Measurements from ENCODE around the gene MED15.

MED15 gene

GRCh38 chr22:20577045-20577444 lies 69.6 kb downstream of the MED15 start:
- no peak overlapping the region for H3K4me2 ChIP-seq (ENCODE audit: low read depth, low read length, poor library complexity, severe bottlenecking)
- H3F3A ChIP-seq (ENCODE audit: low read depth), result no peaks in the 10 kb centered on the region
- H3K4me3 ChIP-seq (ENCODE audit: low read length, poor library complexity, severe bottlenecking), result no peak overlapping the region
- no peaks in the 10 kb centered on the region for H4K20me1 ChIP-seq (ENCODE audit: insufficient read depth, low read length, poor library complexity, severe bottlenecking)
- no peak overlapping the region for H3K9ac ChIP-seq (ENCODE audit: low read depth, low read length, poor library complexity, severe bottlenecking)
- H3K9me3 ChIP-seq (ENCODE audit: insufficient read depth, low read depth, low read length), result no peaks in the 10 kb centered on the region
- no peak for TF ChIP-seq EZH2phosphoT487 (IDR thresholded peaks at IDR 0.05; ENCODE audit: borderline replicate concordance)
- TF ChIP-seq CTCF (conservative IDR thresholded peaks at IDR 0.05; ENCODE audit: low read length), result no peak
- H3K79me2 ChIP-seq (ENCODE audit: insufficient read depth, low read length), result no peaks in the 10 kb centered on the region
- no peak overlapping the region for H2AFZ ChIP-seq (ENCODE audit: low read length)
- H3K9me2 ChIP-seq (replicated peaks; ENCODE audit: low read depth, low read length), result no peaks in the 10 kb centered on the region
- no peaks in the 10 kb centered on the region for H3K4me1 ChIP-seq (ENCODE audit: insufficient read depth, low read length, poor library complexity, severe bottlenecking)
- H3K36me3 ChIP-seq (ENCODE audit: insufficient read depth, low read length), result peaks cover 96% of the 10 kb centered on the region
- no peaks in the 10 kb centered on the region for H3K27me3 ChIP-seq (ENCODE audit: insufficient read depth, low read length, poor library complexity, severe bottlenecking)

- Histone ChIP-seq H3K4me1 (ENCODE audit: insufficient read depth, low read length, poor library complexity, severe bottlenecking) (no peaks in the 10 kb centered on the region), H3K4me2 (ENCODE audit: low read depth, low read length, poor library complexity, severe bottlenecking) (no peak overlapping the region), H3K36me3 (ENCODE audit: insufficient read depth, low read length) (peaks cover 95% of the 10 kb centered on the region), H3K9ac (ENCODE audit: low read depth, low read length, poor library complexity, severe bottlenecking) (no peak overlapping the region), H3K79me2 (ENCODE audit: insufficient read depth, low read length) (no peaks in the 10 kb centered on the region), H4K20me1 (ENCODE audit: insufficient read depth, low read length, poor library complexity, severe bottlenecking) (no peaks in the 10 kb centered on the region), H3K4me3 (ENCODE audit: low read length, poor library complexity, severe bottlenecking) (no peak overlapping the region), H3F3A (ENCODE audit: low read depth) (no peaks in the 10 kb centered on the region), H3K9me2 (replicated peaks; ENCODE audit: low read depth, low read length) (no peaks in the 10 kb centered on the region), H2AFZ (ENCODE audit: low read length) (no peak overlapping the region), H3K27me3 (ENCODE audit: insufficient read depth, low read length, poor library complexity, severe bottlenecking) (no peaks in the 10 kb centered on the region), H3K9me3 (ENCODE audit: insufficient read depth, low read depth, low read length) (no peaks in the 10 kb centered on the region)
- TF ChIP-seq EZH2phosphoT487 (IDR thresholded peaks at IDR 0.05; ENCODE audit: borderline replicate concordance), result no peak
- TF ChIP-seq CTCF (conservative IDR thresholded peaks at IDR 0.05; ENCODE audit: low read length), result no peak
These were observed 70.2 kb downstream of the MED15 start for GRCh38 chr22:20577549-20577975.

GRCh38 chr22:20578192-20578591 lies 70.8 kb downstream of the MED15 start:
- H3F3A ChIP-seq (ENCODE audit: low read depth), result no peaks in the 10 kb centered on the region
- H4K20me1 ChIP-seq (ENCODE audit: insufficient read depth, low read length, poor library complexity, severe bottlenecking), result no peaks in the 10 kb centered on the region
- H3K4me1 ChIP-seq (ENCODE audit: insufficient read depth, low read length, poor library complexity, severe bottlenecking), result no peaks in the 10 kb centered on the region
- no peak overlapping the region for H3K9ac ChIP-seq (ENCODE audit: low read depth, low read length, poor library complexity, severe bottlenecking)
- H3K36me3 ChIP-seq (ENCODE audit: insufficient read depth, low read length), result peaks cover 95% of the 10 kb centered on the region
- TF ChIP-seq CTCF (conservative IDR thresholded peaks at IDR 0.05; ENCODE audit: low read length), result no peak
- TF ChIP-seq EZH2phosphoT487 (IDR thresholded peaks at IDR 0.05; ENCODE audit: borderline replicate concordance), result no peak
- no peaks in the 10 kb centered on the region for H3K9me2 ChIP-seq (replicated peaks; ENCODE audit: low read depth, low read length)
- no peak overlapping the region for H3K4me3 ChIP-seq (ENCODE audit: low read length, poor library complexity, severe bottlenecking)
- no peaks in the 10 kb centered on the region for H3K27me3 ChIP-seq (ENCODE audit: insufficient read depth, low read length, poor library complexity, severe bottlenecking)
- no peaks in the 10 kb centered on the region for H3K79me2 ChIP-seq (ENCODE audit: insufficient read depth, low read length)
- H3K4me2 ChIP-seq (ENCODE audit: low read depth, low read length, poor library complexity, severe bottlenecking), result no peak overlapping the region
- H3K9me3 ChIP-seq (ENCODE audit: insufficient read depth, low read depth, low read length), result no peaks in the 10 kb centered on the region
- H2AFZ ChIP-seq (ENCODE audit: low read length), result no peak overlapping the region
